Loucy (cell line): ENCODE data around the gene TNK1.

Experiments used
- H2AFZ ChIP-seq: fragments of 200-600 bp; sonication (generic); 2 replicates; pipeline ENCODE4 v1.6.0; 2016; ENCODE audit warnings: antibody characterized with exemption, mild to moderate bottlenecking, low read length, moderate library complexity
- H3F3A ChIP-seq: fragments of 200-600 bp; 2 replicates; pipeline ENCODE4 v1.6.0; 2016; ENCODE audit warnings: antibody characterized with exemption, low read depth, mild to moderate bottlenecking
- H3K27me3 ChIP-seq: fragments of 200-600 bp; sonication (generic); 2 replicates; pipeline ENCODE4 v1.6.1; 2014; ENCODE audit warnings: low read length, mild to moderate bottlenecking; ENCODE audit not compliant: insufficient read depth, poor library complexity, severe bottlenecking
- H3K36me3 ChIP-seq: fragments of 200-600 bp; sonication (generic); 2 replicates; pipeline ENCODE4 v1.6.1; 2016; ENCODE audit warnings: low read length; ENCODE audit not compliant: insufficient read depth
- H3K4me1 ChIP-seq: fragments of 200-600 bp; sonication (generic); 2 replicates; pipeline ENCODE4 v1.5.1; 2014; ENCODE audit warnings: low read length, mild to moderate bottlenecking; ENCODE audit not compliant: insufficient read depth, poor library complexity, severe bottlenecking
- H3K4me2 ChIP-seq: fragments of 200-600 bp; sonication (generic); 2 replicates; pipeline ENCODE4 v1.6.0; 2014; ENCODE audit warnings: antibody characterized with exemption, low read length, low read depth, mild to moderate bottlenecking; ENCODE audit not compliant: poor library complexity, severe bottlenecking
- H3K4me3 ChIP-seq: fragments of 200-600 bp; sonication (generic); 2 replicates; pipeline ENCODE4 v1.5.1; 2014; ENCODE audit warnings: low read length, mild to moderate bottlenecking, mixed read lengths; ENCODE audit not compliant: poor library complexity, severe bottlenecking
- H3K79me2 ChIP-seq: fragments of 200-600 bp; sonication (generic); 2 replicates; pipeline ENCODE4 v1.6.1; 2014; ENCODE audit warnings: low read length; ENCODE audit not compliant: insufficient read depth
- H3K9ac ChIP-seq: fragments of 200-600 bp; sonication (generic); 2 replicates; pipeline ENCODE4 v1.6.0; 2014; ENCODE audit warnings: mild to moderate bottlenecking, low read depth, low read length, moderate library complexity; ENCODE audit not compliant: poor library complexity, severe bottlenecking
- H3K9me2 ChIP-seq: fragments of 200-600 bp; sonication (generic); replicated peaks from 2 replicates; pipeline ENCODE4 v1.6.1; 2016; ENCODE audit warnings: low read depth, low read length, mixed read lengths
- H3K9me3 ChIP-seq: fragments of 200-600 bp; sonication (generic); 2 replicates; pipeline ENCODE4 v1.6.1; 2014; ENCODE audit warnings: mild to moderate bottlenecking, antibody characterized with exemption, low read length, low read depth; ENCODE audit not compliant: insufficient read depth
- H4K20me1 ChIP-seq: fragments of 200-600 bp; sonication (generic); 2 replicates; pipeline ENCODE4 v1.6.0; 2014; ENCODE audit warnings: antibody characterized with exemption, low read length, mild to moderate bottlenecking; ENCODE audit not compliant: insufficient read depth, poor library complexity, severe bottlenecking
- EZH2phosphoT487 ChIP-seq: fragments of 200-600 bp; IDR thresholded peaks from 2 replicates; pipeline ENCODE4 v1.6.1; 2018; ENCODE audit warnings: antibody characterized with exemption, mild to moderate bottlenecking, moderate library complexity, borderline replicate concordance
- TF ChIP-seq, protein P1 (sequence below): fragments of 200-600 bp; sonication (generic); conservative IDR thresholded peaks from 2 replicates; pipeline ENCODE4 v1.5.1; 2014; ENCODE audit warnings: mild to moderate bottlenecking, antibody characterized with exemption, low read length

Gene TNK1

DNA sequence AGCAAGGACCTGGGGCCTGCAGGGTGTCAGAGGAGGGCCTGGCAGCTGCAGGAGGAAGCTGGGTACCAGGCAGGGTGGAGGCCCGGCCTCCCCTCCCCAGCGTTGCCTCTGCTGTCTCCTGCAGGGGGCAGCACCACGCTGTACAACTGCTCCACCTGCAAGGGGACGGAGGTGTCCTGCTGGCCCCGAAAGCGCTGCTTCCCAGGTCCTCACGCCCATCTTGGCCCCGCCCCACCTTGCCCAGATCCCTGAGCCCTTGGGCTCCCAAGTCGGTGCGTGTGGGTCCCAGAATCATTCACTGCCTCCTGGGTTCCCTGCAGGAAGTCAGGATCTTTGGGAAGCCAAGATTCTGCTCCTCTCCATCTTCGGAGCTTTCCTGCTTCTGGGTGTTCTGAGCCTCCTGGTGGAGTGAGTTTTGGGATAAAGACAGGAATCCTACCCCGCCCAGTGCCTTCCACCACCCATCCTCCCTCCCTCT is 24.8 kb upstream of the TNK1 start:
- Histone ChIP-seq H3K4me2 (no peak overlapping the region), H3K79me2 (no peaks in the 10 kb centered on the region), H3K9me3 (no peaks in the 10 kb centered on the region), H3K9me2 (no peaks in the 10 kb centered on the region), H2AFZ (peak overlapping the region; percentile 70), H3K4me3 (no peak overlapping the region), H3F3A (no peaks in the 10 kb centered on the region), H3K27me3 (no peaks in the 10 kb centered on the region), H3K4me1 (no peaks in the 10 kb centered on the region), H3K9ac (no peak overlapping the region), H3K36me3 (peaks cover 3% of the 10 kb centered on the region; the same call in 1 of the 2 replicates), H4K20me1 (no peaks in the 10 kb centered on the region)
- TF ChIP-seq, protein P1, sequence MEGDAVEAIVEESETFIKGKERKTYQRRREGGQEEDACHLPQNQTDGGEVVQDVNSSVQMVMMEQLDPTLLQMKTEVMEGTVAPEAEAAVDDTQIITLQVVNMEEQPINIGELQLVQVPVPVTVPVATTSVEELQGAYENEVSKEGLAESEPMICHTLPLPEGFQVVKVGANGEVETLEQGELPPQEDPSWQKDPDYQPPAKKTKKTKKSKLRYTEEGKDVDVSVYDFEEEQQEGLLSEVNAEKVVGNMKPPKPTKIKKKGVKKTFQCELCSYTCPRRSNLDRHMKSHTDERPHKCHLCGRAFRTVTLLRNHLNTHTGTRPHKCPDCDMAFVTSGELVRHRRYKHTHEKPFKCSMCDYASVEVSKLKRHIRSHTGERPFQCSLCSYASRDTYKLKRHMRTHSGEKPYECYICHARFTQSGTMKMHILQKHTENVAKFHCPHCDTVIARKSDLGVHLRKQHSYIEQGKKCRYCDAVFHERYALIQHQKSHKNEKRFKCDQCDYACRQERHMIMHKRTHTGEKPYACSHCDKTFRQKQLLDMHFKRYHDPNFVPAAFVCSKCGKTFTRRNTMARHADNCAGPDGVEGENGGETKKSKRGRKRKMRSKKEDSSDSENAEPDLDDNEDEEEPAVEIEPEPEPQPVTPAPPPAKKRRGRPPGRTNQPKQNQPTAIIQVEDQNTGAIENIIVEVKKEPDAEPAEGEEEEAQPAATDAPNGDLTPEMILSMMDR: peak; percentile 81
- no peak for TF ChIP-seq EZH2phosphoT487

- no peaks in the 10 kb centered on the region for H4K20me1 ChIP-seq
- H3K9me3 ChIP-seq: no peaks in the 10 kb centered on the region
- peaks cover 3% of the 10 kb centered on the region; the same call in 1 of the 2 replicates for H3K36me3 ChIP-seq
- H2AFZ ChIP-seq: 0 out of 2 replicates have a peak overlapping the region, but pooled peaks have one; percentile 35
- H3K4me2 ChIP-seq: no peak overlapping the region
- no peaks in the 10 kb centered on the region for H3K27me3 ChIP-seq
- no peaks in the 10 kb centered on the region for H3K4me1 ChIP-seq
- no peak for TF ChIP-seq EZH2phosphoT487
- TF ChIP-seq, protein P1: no peak
- H3F3A ChIP-seq: no peaks in the 10 kb centered on the region
- H3K9ac ChIP-seq: no peak overlapping the region
- H3K9me2 ChIP-seq: no peaks in the 10 kb centered on the region
- H3K4me3 ChIP-seq: no peak overlapping the region
- H3K79me2 ChIP-seq: no peaks in the 10 kb centered on the region
These were observed 24.1 kb upstream of the TNK1 start for GRCh38 chr17:7356756-7357155.

- TF ChIP-seq, protein P1: no peak
- TF ChIP-seq EZH2phosphoT487: no peak
These were observed 23.5 kb upstream of the TNK1 start for GRCh38 chr17:7357381-7357780.

More at GRCh38 chr17:7357381-7357780, 23.5 kb upstream of the TNK1 start:
- no peak overlapping the region for H3K4me3 ChIP-seq
- H3K36me3 ChIP-seq: peaks cover 2% of the 10 kb centered on the region; the same call in 1 of the 2 replicates
- no peaks in the 10 kb centered on the region for H3K4me1 ChIP-seq
- H3K9ac ChIP-seq: no peak overlapping the region
- no peaks in the 10 kb centered on the region for H3K9me3 ChIP-seq
- H4K20me1 ChIP-seq: no peaks in the 10 kb centered on the region
- H3K79me2 ChIP-seq: no peaks in the 10 kb centered on the region
- H3K4me2 ChIP-seq: no peak overlapping the region
- H3K9me2 ChIP-seq: no peaks in the 10 kb centered on the region
- no peaks in the 10 kb centered on the region for H3F3A ChIP-seq
- H2AFZ ChIP-seq: 0 out of 2 replicates have a peak overlapping the region, but pooled peaks have one; percentile 35
- H3K27me3 ChIP-seq: no peaks in the 10 kb centered on the region
